GM19467 (cell line): ENCODE results near the gene NT5C1A.

Experiments used
- ATAC-seq: cut with Tn5 transposase; IDR thresholded peaks from one replicate; pipeline ENCODE4 v1.9.1; 2021; ENCODE audit warnings: mild to moderate bottlenecking, moderate library complexity; ENCODE audit not compliant: unreplicated experiment

The NT5C1A gene

DNA sequence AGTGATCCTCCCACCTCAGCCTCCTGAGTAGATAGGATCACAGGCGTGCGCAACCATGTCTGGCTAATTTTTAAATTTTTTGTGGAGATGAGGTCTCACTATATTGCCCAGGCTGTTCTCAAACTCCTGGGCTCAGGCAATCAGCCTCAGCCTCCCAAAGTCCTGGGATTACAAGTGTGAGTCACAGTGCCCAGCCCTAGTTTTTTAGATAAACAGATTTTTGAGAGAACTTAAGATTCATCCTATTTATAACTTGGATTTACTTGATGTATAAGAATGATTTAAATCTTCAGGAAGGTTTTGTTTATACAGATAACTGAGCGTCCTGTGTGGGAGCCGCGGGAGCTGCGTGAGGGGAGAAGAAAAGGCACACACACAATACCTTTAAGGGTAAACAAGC lies 58.7 kb downstream of the NT5C1A start:
- ATAC-seq, result no peak

DNA sequence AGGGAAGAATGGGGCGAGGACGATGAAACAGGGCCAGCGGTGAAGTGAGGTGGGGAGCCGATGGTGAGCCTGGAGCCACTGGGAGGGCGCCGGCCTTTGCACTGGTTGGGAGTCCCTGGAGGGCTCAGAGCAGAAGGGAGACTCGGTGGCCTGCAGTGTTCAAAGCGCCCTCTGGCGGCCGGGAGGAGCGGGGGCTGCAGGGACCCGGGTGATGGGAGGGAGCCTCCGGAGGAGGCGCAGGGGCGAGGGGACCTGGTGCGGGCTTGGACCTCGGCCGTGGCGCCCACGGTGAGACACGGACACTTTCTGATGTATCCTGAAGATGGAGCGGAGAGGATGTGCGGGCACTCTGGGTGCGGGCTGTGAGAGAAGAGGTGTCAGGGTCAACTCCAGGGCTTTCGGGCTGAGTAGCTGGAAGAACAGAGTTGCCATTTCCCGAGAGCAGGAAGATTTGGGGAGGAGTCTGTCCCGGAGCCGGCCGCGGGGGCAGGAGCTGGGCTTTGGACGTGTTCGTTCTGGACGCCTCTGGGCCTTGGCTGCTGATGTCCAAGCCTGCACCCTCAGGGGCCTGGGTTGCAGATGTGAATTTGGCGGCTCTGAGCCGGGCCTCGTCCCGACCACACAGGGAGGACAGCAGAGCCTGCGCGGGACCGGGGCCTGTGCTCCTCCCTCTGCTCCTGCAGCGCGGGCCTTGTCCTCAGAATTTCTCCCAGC lies 62.1 kb downstream of the NT5C1A start:
- ATAC-seq, result no peak
